HG03066 (cell line): ENCODE measurements around the gene RSPO3.

Experiments
- ATAC-seq: cut with Tn5 transposase; IDR thresholded peaks from one replicate; pipeline ENCODE4 v1.9.1; 2021; ENCODE audit warnings: low read depth; ENCODE audit not compliant: unreplicated experiment

Gene RSPO3

DNA sequence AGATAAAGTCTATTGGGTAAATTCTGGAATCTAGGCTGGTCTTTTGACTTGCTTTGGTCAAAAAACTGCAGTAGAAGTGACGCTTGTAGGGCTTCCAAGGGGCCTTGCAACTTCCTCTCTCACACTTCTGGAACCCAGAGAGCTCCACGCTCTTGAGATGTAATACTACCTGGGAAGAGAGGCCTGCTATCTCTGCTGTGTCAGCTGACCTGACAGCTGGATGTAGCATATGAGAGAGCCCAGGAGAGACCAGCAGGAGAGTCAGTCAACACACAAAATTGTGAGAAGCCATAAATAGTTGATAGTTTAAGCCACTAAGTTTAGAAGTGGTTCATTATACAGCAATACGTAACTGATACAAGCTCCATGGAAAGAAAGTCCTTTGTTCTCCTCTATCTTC is 7.8 kb upstream of the RSPO3 start:
- no peak for ATAC-seq

DNA sequence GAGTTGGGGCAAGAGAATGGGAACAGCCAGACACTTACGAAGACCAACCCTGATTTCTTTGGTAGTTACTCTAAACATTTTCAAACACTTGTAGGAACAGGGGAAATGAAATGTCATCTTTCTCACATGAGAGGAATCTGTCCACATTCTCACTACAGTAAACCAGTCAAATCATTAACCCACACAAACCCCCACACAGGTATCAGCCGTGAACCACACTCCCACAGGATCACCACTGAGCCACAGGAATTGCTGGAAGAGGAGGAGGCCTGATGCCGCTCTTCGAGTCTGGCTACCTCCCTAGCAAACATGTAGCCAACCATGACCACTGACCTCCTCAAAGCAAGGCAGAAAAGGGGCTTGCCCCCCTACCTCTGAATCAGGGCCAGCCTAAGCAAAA is 6.9 kb upstream of the RSPO3 start:
- no peak for ATAC-seq

DNA sequence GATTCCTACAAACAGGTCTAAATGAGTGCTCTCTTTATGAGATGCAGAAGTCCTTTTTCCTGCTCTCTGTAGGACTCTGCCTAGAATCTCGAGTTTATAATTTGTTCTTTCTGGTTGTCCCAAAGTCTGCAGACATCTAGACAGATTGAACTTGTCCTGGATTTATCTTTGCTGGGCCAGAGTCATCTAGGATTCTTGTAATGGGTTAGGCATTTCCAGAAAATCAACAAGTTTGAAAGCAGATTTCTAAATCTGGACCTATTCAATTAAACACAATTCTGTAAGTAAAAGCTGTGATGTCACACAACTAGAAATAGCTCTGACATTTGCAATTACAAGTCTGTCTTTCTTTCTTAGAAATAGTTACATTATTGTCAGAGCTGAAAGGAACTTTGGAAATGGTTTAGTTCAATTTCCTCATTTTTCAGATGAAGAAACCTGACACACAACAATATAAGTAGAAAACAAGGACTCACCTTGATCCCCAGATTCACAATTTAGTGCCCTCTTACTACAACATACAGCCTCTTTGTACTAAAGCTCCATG is 4.2 kb upstream of the RSPO3 start:
- ATAC-seq: no peak

DNA sequence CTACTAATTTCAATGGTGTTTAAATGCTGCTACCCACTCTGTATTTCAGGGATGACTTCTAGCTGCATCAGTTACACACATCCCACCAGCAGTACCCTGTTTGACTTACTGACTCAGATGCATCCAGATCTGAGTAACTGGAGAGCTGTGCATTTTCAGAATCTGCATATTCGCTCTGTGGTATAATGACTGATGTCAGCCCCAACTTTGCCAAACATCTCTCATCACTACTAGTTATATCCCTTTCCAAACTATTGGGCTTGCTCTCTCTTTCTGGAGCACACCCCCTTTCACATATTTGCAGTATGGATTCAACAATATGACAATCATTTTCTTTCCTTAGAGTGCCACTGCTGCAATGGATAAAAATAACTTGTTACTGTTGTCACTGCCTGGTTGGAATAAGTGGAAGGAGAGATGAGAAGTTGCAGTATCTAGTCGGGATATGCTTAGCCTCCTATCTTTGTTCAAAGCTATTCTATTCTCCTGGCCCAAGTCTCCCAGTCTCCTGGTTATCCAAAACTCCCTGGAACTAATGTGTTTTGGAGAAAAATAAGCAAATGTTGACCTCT is 3.3 kb upstream of the RSPO3 start:
- ATAC-seq: no peak

GRCh38 chr6:127115746-127116145 is 2.7 kb upstream of the RSPO3 start:
- ATAC-seq: no peak

DNA sequence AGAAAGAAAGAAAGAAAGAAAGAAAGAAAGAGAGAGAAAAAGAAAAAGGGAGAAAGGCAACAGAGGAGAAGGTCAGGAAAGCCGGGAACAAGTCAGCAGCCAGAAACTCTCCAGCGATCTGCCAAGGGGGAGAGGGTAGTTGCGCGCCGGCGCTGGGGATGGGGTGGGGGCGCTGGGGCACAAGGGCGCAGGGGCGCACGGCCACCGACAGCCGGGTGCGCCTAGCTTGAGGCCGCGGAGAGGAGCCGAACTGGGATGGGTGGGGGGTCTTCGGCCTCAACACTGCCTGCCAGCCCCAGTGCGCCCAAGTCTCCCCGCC is 533 bp upstream of the RSPO3 start:
- ATAC-seq: no peak

GRCh38 chr6:127119102-127120022 is 891 bp downstream of the RSPO3 start:
- ATAC-seq: no peak

GRCh38 chr6:127120023-127120786 is 1.7 kb downstream of the RSPO3 start:
- ATAC-seq: no peak

- peak; percentile 72 for ATAC-seq
These were observed 2.5 kb downstream of the RSPO3 start for GRCh38 chr6:127120787-127121636.

- ATAC-seq: no peak
These were observed 3.1 kb downstream of the RSPO3 start for GRCh38 chr6:127121637-127121960.

DNA sequence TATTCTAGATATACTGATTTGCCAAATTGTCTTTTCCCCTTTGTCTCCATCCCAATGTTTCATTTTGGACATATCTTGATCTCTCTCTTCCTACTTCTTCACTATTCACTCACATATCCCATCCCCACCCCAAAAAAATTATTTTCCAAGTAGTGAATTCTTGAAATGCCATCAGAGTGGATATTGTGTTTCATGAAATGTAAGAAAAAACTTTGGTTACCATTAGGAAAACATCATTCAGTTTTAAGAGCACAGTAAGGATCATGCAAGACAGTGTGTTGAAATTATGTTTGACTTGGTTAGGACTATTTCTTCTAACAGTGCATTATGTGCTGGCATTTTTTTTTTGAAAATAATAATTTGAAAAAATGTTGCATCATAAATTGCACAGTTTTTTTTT is 5.7 kb downstream of the RSPO3 start:
- ATAC-seq: no peak

- no peak for ATAC-seq
These were observed 6.2 kb downstream of the RSPO3 start for GRCh38 chr6:127124680-127125079.

DNA sequence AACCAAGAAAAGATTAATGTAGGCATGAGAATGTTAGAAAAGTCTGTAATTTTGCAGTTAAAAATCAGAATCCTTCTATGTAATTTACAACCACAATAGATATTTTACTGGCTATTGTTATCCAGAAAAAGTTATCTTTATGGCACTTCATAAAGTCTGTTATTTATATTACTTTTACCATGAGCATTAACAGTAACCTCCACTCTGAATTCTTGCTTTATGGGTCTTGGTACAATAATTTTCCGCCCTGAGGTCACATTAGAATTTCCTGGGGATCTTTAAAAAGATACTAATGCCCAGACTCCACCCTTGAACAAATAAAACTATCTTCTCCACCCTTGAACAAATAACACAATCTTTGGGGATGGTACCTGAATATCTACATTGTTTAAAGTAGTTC is 9.6 kb downstream of the RSPO3 start:
- ATAC-seq: no peak

DNA sequence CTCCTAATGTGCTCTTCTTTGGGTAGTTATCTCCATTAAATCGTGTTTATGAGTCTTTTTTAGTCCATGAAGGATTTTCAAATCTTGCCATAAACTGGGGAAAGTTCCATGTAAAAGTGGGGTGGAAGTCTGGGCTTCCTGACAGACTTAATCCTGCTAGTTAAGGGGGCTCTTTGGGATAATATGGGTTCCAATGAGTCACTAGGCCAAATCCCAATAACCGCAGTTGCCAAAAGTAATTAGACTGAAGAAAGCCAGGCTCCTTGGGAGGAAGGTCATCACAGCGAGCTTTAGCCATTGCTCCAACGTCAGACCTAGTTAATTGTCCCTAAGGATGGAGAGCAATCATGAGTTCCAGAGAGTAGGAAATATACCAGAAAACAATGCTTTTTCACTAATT is 10.8 kb downstream of the RSPO3 start:
- ATAC-seq: no peak

DNA sequence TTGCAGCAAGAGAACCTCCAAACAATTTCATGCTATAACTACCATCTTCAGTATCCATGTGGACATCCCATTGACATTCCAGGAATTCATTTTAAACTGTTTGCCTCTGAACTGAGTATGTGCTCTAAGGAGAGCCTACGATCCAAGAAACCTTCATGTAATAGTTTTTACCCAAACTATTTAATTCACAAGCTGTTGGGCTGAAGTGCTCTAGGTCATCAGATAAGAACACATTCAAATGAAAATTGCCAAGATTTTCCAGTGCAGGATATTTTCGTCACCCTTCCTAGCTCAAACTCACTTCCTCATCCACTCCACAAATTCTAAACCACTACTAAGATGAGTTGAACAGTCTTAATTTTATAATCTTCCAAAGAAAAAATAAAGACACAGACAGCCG is 12.8 kb downstream of the RSPO3 start:
- ATAC-seq: no peak

DNA sequence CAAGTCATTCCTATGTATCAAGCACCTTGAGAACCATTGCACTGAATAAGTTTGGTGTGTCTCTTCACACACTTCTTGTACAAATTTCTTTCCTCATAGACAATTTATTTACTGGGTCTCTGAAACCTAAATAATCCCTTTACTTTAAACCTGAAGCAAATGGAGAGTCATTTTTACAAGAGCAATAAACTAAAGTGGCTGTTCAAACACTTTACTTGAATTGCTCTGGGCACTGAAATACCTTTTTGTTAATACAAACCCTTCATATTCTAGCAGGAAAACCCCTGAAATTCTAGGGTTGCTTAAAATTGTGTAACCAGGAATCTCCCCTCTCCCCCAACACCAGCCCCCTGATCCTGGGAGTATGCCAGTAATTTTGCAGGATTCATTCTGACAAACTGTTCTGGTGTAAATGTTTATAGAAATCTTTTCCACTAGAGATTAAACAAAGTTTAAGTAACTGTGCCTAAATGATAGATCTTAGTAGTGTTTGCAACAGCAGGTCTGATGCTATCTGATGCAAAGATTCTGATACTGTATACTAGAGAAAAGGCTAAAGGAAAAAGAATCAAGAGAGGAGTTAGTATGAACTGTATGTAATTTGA is 13.4 kb downstream of the RSPO3 start:
- no peak for ATAC-seq

- ATAC-seq: no peak
These were observed 15.7 kb downstream of the RSPO3 start for GRCh38 chr6:127134136-127134535.

- ATAC-seq: no peak
These were observed 18.3 kb downstream of the RSPO3 start for GRCh38 chr6:127136786-127137185.

DNA sequence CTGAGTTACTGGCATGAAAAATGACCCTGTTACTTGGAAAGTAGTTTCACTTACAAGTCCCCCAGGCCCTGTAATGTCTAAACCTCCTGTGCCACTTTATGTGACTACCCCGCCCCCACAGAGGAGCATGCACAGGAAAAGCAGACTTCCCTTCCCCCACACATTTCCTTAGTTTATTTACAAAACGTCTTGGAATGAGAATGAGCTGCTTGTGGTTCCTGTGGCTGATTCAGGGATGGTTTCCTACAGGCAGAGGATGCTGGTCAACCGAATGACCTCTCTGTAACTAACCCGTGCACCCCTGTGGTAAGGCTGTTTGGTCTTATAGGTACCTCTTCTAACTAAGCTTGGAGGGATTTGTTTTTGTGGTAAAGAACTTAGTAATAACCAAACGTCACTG is 28.5 kb downstream of the RSPO3 start:
- no peak for ATAC-seq

DNA sequence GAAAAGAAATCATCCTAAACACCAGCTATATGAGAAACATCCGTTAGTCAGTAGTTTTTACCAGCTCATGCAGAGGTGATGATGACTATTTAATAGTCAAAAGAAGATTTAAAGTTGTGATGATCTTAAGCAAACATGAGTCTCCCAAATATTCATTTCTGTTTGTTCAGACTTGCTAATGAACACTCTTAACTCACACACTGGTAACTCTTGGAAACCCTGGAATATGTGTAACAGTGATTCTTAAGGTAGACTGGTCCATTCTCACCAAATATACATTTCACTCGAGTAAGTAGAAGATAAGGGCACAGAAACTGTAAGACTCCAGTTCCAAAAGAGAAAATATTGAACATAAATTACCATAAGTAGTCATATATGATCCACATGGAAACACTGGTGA is 29.1 kb downstream of the RSPO3 start:
- ATAC-seq: no peak
